H1 (cell line): ENCODE results near the gene LINC01488. TPM values are rescaled to one million over a fixed set of nuclear protein-coding genes. Genes with fewer than 3 reads are reported as not detected.

Source experiments
- SUZ12 ChIP-seq: fragments of 200-600 bp; sonication (generic); IDR thresholded peaks from 2 replicates; pipeline ENCODE4 v1.6.1; 2012; ENCODE audit warnings: mild to moderate bottlenecking, inconsistent platforms, low read length, moderate library complexity, mixed read lengths
- polyA plus RNA-seq, 7 experiments: library from polyadenylated mRNA; depleted of rRNA in 3 of 7; stranded (reverse) in 5 of 7; unstranded in 2 of 7; fragments of >200 nt in 5 of 7; fragments of 200-250 nt in 2 of 7; gene quantifications; 1 replicate in 5 of 7; 2 replicates in 1 of 7; 4 replicates in 1 of 7; pipeline versions ENCODE4 v1.2.1 to v1.2.3, GENCODE V29; 2011 to 2013; ENCODE audit warnings: missing spikeins in 2 of 7, mixed read lengths in 2 of 7
- total RNA-seq: library from RNA; stranded (reverse); fragmentation: NEBNext Ultra II Directional; extraction: Animal tissue kit (Norgen Biotek cat#: 25700); gene quantifications from 2 replicates; pipeline ENCODE4 v1.2.1, GENCODE V29; 2021

Gene LINC01488
- total and polyA plus RNA-seq, 2 of the 8 experiments (the other 6 are each of a cell fraction or from before 2014, with no cell fraction given) = not detected

DNA sequence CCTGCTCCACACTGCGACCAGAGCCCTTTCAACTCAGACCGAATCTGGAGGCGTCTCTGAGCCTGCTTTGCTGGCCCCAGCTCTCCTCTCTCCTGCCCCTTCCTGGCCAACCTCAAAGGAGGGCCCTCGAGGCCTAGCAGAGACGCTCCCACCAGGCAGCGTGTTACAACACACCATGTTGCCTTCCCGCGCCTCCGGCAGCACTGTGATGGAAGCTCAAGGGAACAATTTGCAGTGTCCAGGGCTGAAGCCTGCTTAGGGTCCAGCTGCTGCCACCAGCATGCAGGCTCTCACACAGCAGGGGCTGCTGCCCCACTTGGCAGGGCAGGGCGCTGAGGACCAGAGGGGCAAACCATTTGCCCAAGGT, 18.4 kb downstream of the LINC01488 start (continued):
- no peak for TF ChIP-seq SUZ12
